ENCODE data around the gene TEDC2.

TEDC2 gene

GRCh38 chr16:2480948-2481347 is 21.0 kb downstream of the TEDC2 start:
- no peak for DNase-seq

GRCh38 chr16:2481676-2482075 is 21.8 kb downstream of the TEDC2 start:
- DNase-seq: no peak

GRCh38 chr16:2482249-2482648 is 22.3 kb downstream of the TEDC2 start:
- DNase-seq: no peak

GRCh38 chr16:2482708-2483534 is 23.0 kb downstream of the TEDC2 start:
- peak; percentile 50 for DNase-seq

GRCh38 chr16:2483939-2484897 is 24.3 kb downstream of the TEDC2 start:
- DNase-seq: no peak

- DNase-seq: no peak
Measured at GRCh38 chr16:2484898-2485508, 25.1 kb downstream of the TEDC2 start.

- DNase-seq: no peak
Measured at GRCh38 chr16:2485811-2486507, 26.1 kb downstream of the TEDC2 start.

- DNase-seq: peak; percentile 31
Measured at GRCh38 chr16:2486645-2487516, 27.0 kb downstream of the TEDC2 start.

- no peak for DNase-seq
Measured at GRCh38 chr16:2487517-2487842, 27.6 kb downstream of the TEDC2 start.

GRCh38 chr16:2487903-2488531 is 28.1 kb downstream of the TEDC2 start:
- no peak for DNase-seq

- no peak for DNase-seq
Measured at GRCh38 chr16:2489581-2489980, 29.7 kb downstream of the TEDC2 start.

GRCh38 chr16:2490190-2491105 is 30.5 kb downstream of the TEDC2 start:
- peak; percentile 63 for DNase-seq

GRCh38 chr16:2492292-2492691 is 32.4 kb downstream of the TEDC2 start:
- no peak for DNase-seq

- DNase-seq: no peak
Measured at GRCh38 chr16:2493605-2494004, 33.7 kb downstream of the TEDC2 start.

GRCh38 chr16:2494616-2495015 is 34.7 kb downstream of the TEDC2 start:
- no peak for DNase-seq

GRCh38 chr16:2495041-2495440 is 35.1 kb downstream of the TEDC2 start:
- no peak for DNase-seq

- no peak for DNase-seq
Measured at GRCh38 chr16:2496223-2497115, 36.6 kb downstream of the TEDC2 start.

- peak; percentile 82 for DNase-seq
Measured at GRCh38 chr16:2497116-2497630, 37.3 kb downstream of the TEDC2 start.
